ENCODE results near the gene ABI1. TPM values are rescaled to one million over a fixed set of nuclear protein-coding genes. Genes with fewer than 3 reads are reported as not detected.

Gene ABI1
- total RNA-seq, 1 donor from 2014 or later = 67.5 TPM

- TF ChIP-seq, protein P1, sequence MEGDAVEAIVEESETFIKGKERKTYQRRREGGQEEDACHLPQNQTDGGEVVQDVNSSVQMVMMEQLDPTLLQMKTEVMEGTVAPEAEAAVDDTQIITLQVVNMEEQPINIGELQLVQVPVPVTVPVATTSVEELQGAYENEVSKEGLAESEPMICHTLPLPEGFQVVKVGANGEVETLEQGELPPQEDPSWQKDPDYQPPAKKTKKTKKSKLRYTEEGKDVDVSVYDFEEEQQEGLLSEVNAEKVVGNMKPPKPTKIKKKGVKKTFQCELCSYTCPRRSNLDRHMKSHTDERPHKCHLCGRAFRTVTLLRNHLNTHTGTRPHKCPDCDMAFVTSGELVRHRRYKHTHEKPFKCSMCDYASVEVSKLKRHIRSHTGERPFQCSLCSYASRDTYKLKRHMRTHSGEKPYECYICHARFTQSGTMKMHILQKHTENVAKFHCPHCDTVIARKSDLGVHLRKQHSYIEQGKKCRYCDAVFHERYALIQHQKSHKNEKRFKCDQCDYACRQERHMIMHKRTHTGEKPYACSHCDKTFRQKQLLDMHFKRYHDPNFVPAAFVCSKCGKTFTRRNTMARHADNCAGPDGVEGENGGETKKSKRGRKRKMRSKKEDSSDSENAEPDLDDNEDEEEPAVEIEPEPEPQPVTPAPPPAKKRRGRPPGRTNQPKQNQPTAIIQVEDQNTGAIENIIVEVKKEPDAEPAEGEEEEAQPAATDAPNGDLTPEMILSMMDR (IDR thresholded peaks at IDR 0.05; ENCODE audit: unreplicated experiment) = no peak
These were observed 105.3 kb downstream of the ABI1 start for GRCh38 chr10:26755443-26755903.

DNA sequence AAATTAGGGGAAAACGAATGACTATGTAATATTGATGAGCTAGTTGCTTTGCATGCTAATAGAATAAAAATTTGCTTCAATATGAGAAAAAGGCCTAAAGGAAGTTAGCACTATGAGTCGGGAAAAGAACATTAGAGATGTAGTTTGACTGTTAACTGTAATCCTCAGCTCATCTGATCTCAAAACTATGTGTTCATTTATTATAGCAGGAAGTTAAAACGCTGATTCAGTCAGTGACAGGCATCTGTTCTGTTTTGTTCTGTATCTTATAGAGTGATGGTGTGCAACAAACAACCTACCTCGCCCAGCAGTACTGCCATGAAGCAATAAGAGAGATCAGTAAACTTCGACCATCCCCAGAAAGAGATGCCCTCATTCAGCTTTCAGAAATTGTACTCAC is 114.7 kb downstream of the ABI1 start:
- no peaks in the 10 kb centered on the region for H3K9me3 Mint-ChIP-seq (ENCODE audit: unreplicated experiment)
- H3K27me3 Mint-ChIP-seq (ENCODE audit: unreplicated experiment) = no peaks in the 10 kb centered on the region
- H3K36me3 Mint-ChIP-seq (ENCODE audit: low read depth, unreplicated experiment) = peaks cover 12% of the 10 kb centered on the region
- TF ChIP-seq, protein P1 (IDR thresholded peaks at IDR 0.05; ENCODE audit: unreplicated experiment) = no peak
- no peak for DNase-seq (ENCODE audit: low spot score)
- H3K4me1 Mint-ChIP-seq (ENCODE audit: unreplicated experiment) = peaks cover 5% of the 10 kb centered on the region
- no peak overlapping the region for H3K27ac Mint-ChIP-seq (ENCODE audit: unreplicated experiment)
- H3K4me3 Mint-ChIP-seq (ENCODE audit: unreplicated experiment) = no peak overlapping the region

More at GRCh38 chr10:26755443-26755903, 105.3 kb downstream of the ABI1 start:
- H3K9me3 Mint-ChIP-seq (ENCODE audit: unreplicated experiment) = no peaks in the 10 kb centered on the region
- no peak overlapping the region for H3K4me3 Mint-ChIP-seq (ENCODE audit: unreplicated experiment)
- H3K4me1 Mint-ChIP-seq (ENCODE audit: unreplicated experiment) = peaks cover 5% of the 10 kb centered on the region
- H3K27me3 Mint-ChIP-seq (ENCODE audit: unreplicated experiment) = peaks cover 2% of the 10 kb centered on the region
- H3K36me3 Mint-ChIP-seq (ENCODE audit: low read depth, unreplicated experiment) = peaks cover 7% of the 10 kb centered on the region
- H3K27ac Mint-ChIP-seq (ENCODE audit: unreplicated experiment) = peak overlapping the region; percentile 43
- no peak for DNase-seq (ENCODE audit: low spot score)

- TF ChIP-seq, protein P1 (IDR thresholded peaks at IDR 0.05; ENCODE audit: unreplicated experiment) = no peak
These were observed 116.9 kb downstream of the ABI1 start for GRCh38 chr10:26743841-26744240.

DNA sequence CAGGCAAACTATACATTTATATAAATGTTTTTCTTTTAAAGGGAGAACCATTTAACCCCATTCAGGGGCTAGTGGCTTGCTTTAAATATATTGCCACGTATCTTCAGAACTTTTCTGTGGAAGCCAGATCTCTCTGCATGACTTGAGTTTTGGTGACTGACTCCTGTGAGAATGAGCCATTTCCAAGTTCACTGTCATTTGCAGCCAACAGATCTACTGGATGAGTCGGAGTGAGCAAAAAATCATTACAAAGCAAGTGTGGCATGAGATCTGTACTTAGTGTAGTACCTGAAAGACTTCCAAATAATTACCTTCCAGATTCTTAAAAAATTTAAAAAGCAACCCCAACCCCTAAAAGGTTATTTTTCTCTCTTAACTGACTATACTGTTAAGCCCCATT is 117.7 kb downstream of the ABI1 start:
- Mint-ChIP-seq H3K27ac (ENCODE audit: unreplicated experiment) (no peak overlapping the region), H3K36me3 (ENCODE audit: low read depth, unreplicated experiment) (peaks cover 12% of the 10 kb centered on the region), H3K27me3 (ENCODE audit: unreplicated experiment) (no peaks in the 10 kb centered on the region), H3K9me3 (ENCODE audit: unreplicated experiment) (no peaks in the 10 kb centered on the region), H3K4me1 (ENCODE audit: unreplicated experiment) (peaks cover 5% of the 10 kb centered on the region), H3K4me3 (ENCODE audit: unreplicated experiment) (no peak overlapping the region)
- TF ChIP-seq, protein P1 (IDR thresholded peaks at IDR 0.05; ENCODE audit: unreplicated experiment) = no peak
- DNase-seq (ENCODE audit: low spot score) = no peak

More at GRCh38 chr10:26743841-26744240, 116.9 kb downstream of the ABI1 start:
- peak overlapping the region; percentile 44 for H3K27ac Mint-ChIP-seq (ENCODE audit: unreplicated experiment)
- no peaks in the 10 kb centered on the region for H3K9me3 Mint-ChIP-seq (ENCODE audit: unreplicated experiment)
- peaks cover 5% of the 10 kb centered on the region for H3K4me1 Mint-ChIP-seq (ENCODE audit: unreplicated experiment)
- H3K4me3 Mint-ChIP-seq (ENCODE audit: unreplicated experiment) = no peak overlapping the region
- no peak for DNase-seq (ENCODE audit: low spot score)
- peaks cover 12% of the 10 kb centered on the region for H3K36me3 Mint-ChIP-seq (ENCODE audit: low read depth, unreplicated experiment)
- H3K27me3 Mint-ChIP-seq (ENCODE audit: unreplicated experiment) = no peaks in the 10 kb centered on the region

- TF ChIP-seq, protein P1 (IDR thresholded peaks at IDR 0.05; ENCODE audit: unreplicated experiment) = no peak
- no peak for DNase-seq (ENCODE audit: low spot score)
- no peaks in the 10 kb centered on the region for H3K9me3 Mint-ChIP-seq (ENCODE audit: unreplicated experiment)
- no peak overlapping the region for H3K27ac Mint-ChIP-seq (ENCODE audit: unreplicated experiment)
- H3K4me1 Mint-ChIP-seq (ENCODE audit: unreplicated experiment) = peaks cover 5% of the 10 kb centered on the region
- H3K27me3 Mint-ChIP-seq (ENCODE audit: unreplicated experiment) = no peaks in the 10 kb centered on the region
- H3K36me3 Mint-ChIP-seq (ENCODE audit: low read depth, unreplicated experiment) = peaks cover 12% of the 10 kb centered on the region
- no peak overlapping the region for H3K4me3 Mint-ChIP-seq (ENCODE audit: unreplicated experiment)
These were observed 119.4 kb downstream of the ABI1 start for GRCh38 chr10:26741368-26741767.
